ENCODE data around the gene CCDC180. TPM values are rescaled to one million over a fixed set of nuclear protein-coding genes. Genes with fewer than 3 reads are reported as not detected.

The CCDC180 gene
- total RNA-seq, 1 donor: 4.2 TPM

GRCh38 chr9:97283768-97284167 is 23.7 kb upstream of the CCDC180 start:
- TF ChIP-seq, protein P1, sequence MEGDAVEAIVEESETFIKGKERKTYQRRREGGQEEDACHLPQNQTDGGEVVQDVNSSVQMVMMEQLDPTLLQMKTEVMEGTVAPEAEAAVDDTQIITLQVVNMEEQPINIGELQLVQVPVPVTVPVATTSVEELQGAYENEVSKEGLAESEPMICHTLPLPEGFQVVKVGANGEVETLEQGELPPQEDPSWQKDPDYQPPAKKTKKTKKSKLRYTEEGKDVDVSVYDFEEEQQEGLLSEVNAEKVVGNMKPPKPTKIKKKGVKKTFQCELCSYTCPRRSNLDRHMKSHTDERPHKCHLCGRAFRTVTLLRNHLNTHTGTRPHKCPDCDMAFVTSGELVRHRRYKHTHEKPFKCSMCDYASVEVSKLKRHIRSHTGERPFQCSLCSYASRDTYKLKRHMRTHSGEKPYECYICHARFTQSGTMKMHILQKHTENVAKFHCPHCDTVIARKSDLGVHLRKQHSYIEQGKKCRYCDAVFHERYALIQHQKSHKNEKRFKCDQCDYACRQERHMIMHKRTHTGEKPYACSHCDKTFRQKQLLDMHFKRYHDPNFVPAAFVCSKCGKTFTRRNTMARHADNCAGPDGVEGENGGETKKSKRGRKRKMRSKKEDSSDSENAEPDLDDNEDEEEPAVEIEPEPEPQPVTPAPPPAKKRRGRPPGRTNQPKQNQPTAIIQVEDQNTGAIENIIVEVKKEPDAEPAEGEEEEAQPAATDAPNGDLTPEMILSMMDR (IDR thresholded peaks at IDR 0.05; ENCODE audit: insufficient read depth, low read length): no peak
- DNase-seq (ENCODE audit: low read depth): no peak

GRCh38 chr9:97284798-97285197 is 22.7 kb upstream of the CCDC180 start:
- no peak for DNase-seq (ENCODE audit: low read depth)
- no peak overlapping the region for H3K4me3 ChIP-seq (ENCODE audit: low read depth, low read length)

More at GRCh38 chr9:97283768-97284167, 23.7 kb upstream of the CCDC180 start:
- no peak overlapping the region for H3K4me3 ChIP-seq (ENCODE audit: low read depth, low read length)

DNA sequence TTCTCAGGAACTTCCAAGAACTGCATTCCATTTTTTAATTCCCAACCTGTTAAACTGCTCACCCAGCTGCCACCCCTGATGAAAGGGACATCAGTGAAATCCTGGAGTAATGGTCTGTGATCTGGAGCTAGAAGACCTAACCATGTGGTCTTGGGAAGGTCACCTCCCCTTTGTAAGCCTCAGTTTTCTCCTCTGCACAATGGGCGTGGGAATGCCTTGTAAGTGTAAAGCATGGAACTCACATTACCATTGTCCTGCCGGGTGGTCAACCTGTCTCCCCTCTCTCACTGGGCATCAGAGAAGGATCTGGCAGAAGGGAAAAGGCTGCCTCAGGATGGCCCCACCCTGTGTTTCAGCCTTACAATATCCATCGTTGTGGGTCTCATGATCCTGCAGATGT is 15.3 kb upstream of the CCDC180 start:
- TF ChIP-seq, protein P1 (IDR thresholded peaks at IDR 0.05; ENCODE audit: insufficient read depth, low read length): no peak
- H3K4me3 ChIP-seq (ENCODE audit: low read depth, low read length): no peak overlapping the region
- DNase-seq (ENCODE audit: low read depth): no peak

More at GRCh38 chr9:97284798-97285197, 22.7 kb upstream of the CCDC180 start:
- TF ChIP-seq, protein P1 (IDR thresholded peaks at IDR 0.05; ENCODE audit: insufficient read depth, low read length): peak; percentile 13

- no peak overlapping the region for H3K4me3 ChIP-seq (ENCODE audit: low read depth, low read length)
- TF ChIP-seq, protein P1 (IDR thresholded peaks at IDR 0.05; ENCODE audit: insufficient read depth, low read length): no peak
- DNase-seq (ENCODE audit: low read depth): peak; percentile 18
These were observed 14.2 kb upstream of the CCDC180 start for GRCh38 chr9:97293207-97293721.

GRCh38 chr9:97293818-97294217 is 13.6 kb upstream of the CCDC180 start:
- TF ChIP-seq, protein P1 (IDR thresholded peaks at IDR 0.05; ENCODE audit: insufficient read depth, low read length): no peak
- H3K4me3 ChIP-seq (ENCODE audit: low read depth, low read length): no peak overlapping the region
- DNase-seq (ENCODE audit: low read depth): no peak

DNA sequence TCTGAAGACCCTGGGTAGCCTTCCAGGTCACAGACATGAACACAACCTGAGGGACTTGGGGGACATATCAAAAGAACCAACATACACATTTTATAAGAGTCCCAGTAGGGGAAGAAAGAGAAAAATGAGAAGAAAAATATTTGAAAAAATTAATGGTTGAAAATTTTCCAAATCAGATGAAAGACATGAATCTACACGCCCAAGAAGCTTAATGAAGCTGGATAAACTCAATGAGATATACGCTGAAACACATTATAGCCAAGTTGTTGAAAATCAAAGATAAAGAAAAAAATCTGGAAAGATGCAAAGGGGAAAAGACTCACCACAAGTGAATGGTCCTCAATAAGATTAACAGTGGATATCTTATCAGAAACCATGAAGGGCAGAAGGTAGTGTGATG is 9.6 kb upstream of the CCDC180 start:
- no peak overlapping the region for H3K4me3 ChIP-seq (ENCODE audit: low read depth, low read length)
- TF ChIP-seq, protein P1 (IDR thresholded peaks at IDR 0.05; ENCODE audit: insufficient read depth, low read length): no peak
- DNase-seq (ENCODE audit: low read depth): no peak

Data from fibroblast of the aortic adventitia (primary cell).